HFF-Myc (cell line): ENCODE measurements around the gene SLX4.

Source experiments
- DNase-seq: peaks from one replicate; pipeline ENCODE4 v3.0.0-alpha.2; 2011; ENCODE audit warnings: low read depth; ENCODE audit errors: extremely low read depth
- H3K4me3 ChIP-seq: replicated peaks from 2 replicates; pipeline ENCODE4 v1.5.1; 2011; ENCODE audit warnings: low read depth, mild to moderate bottlenecking, control low read depth, low read length
- CTCF ChIP-seq: IDR thresholded peaks from 2 replicates; pipeline ENCODE4 v1.5.1; 2012; ENCODE audit warnings: mild to moderate bottlenecking, low read depth, low read length, control low read depth; ENCODE audit errors: missing control alignments

The SLX4 gene

GRCh38 chr16:3576211-3576610, 35.2 kb downstream of the SLX4 start:
- TF ChIP-seq CTCF: no peak
- DNase-seq: no peak
- H3K4me3 ChIP-seq: no peak overlapping the region

- H3K4me3 ChIP-seq: no peak overlapping the region
- no peak for DNase-seq
- TF ChIP-seq CTCF: no peak
These were observed 35.9 kb downstream of the SLX4 start for GRCh38 chr16:3575491-3575890.

- DNase-seq: no peak
- no peak for TF ChIP-seq CTCF
- no peak overlapping the region for H3K4me3 ChIP-seq
These were observed 37.2 kb downstream of the SLX4 start for GRCh38 chr16:3574195-3574594.

GRCh38 chr16:3573146-3573815, 38.1 kb downstream of the SLX4 start:
- TF ChIP-seq CTCF: no peak
- DNase-seq: no peak
- H3K4me3 ChIP-seq: no peak overlapping the region

GRCh38 chr16:3570420-3571062, 40.9 kb downstream of the SLX4 start:
- no peak for DNase-seq
- no peak for TF ChIP-seq CTCF
- H3K4me3 ChIP-seq: no peak overlapping the region

GRCh38 chr16:3569851-3570250, 41.6 kb downstream of the SLX4 start:
- no peak for TF ChIP-seq CTCF
- no peak for DNase-seq
- no peak overlapping the region for H3K4me3 ChIP-seq
